Thyroid gland (tissue), 4 donors: Measurements from ENCODE around the gene NR2C2. TPM values are rescaled to one million over a fixed set of nuclear protein-coding genes. Genes with fewer than 3 reads are reported as not detected.

ENCODE experiments used
- DNase-seq, 2 donors: peaks; one replicate each; pipeline ENCODE4 v3.0.0-alpha.2; 2019
- H3K27ac ChIP-seq, 3 donors: fragments of 200-600 bp; sonication (generic); 1 replicate in 2 of 3; 2 replicates in 1 of 3; pipeline ENCODE4 v1.5.1; 2016 to 2019; ENCODE audit warnings: mild to moderate bottlenecking in 1 of 3, moderate library complexity in 1 of 3
- H3K27me3 ChIP-seq: fragments of 200-600 bp; sonication (generic); one replicate; pipeline ENCODE4 v1.5.1; 2019
- H3K36me3 ChIP-seq, 2 donors: fragments of 200-600 bp; sonication (generic); one replicate each; pipeline ENCODE4 v1.5.1; 2016 to 2019
- H3K4me1 ChIP-seq, 2 donors: fragments of 200-600 bp; sonication (generic); one replicate each; pipeline ENCODE4 v1.5.1; 2017 to 2019
- H3K4me3 ChIP-seq, 3 donors: fragments of 200-600 bp; sonication (generic); replicated peaks in 1 of 3; 1 replicate in 2 of 3; 2 replicates in 1 of 3; pipeline ENCODE4 v1.5.1; 2016; ENCODE audit warnings: mild to moderate bottlenecking in 1 of 3
- H3K9me3 ChIP-seq: fragments of 200-600 bp; sonication (generic); one replicate; pipeline ENCODE4 v1.5.1; 2017
- CTCF ChIP-seq, 6 experiments: fragments of 200-600 bp in 3 of 6; fragments of 450-650 bp in 3 of 6; sonication (generic) in 3 of 6; IDR thresholded peaks; one replicate each; pipeline ENCODE4 v1.5.1; 2016 to 2019; ENCODE audit warnings: antibody characterized with exemption in 6 of 6, mild to moderate bottlenecking in 2 of 6, inconsistent platforms in 1 of 6, moderate library complexity in 1 of 6
- POLR2A ChIP-seq, 2 donors: fragments of 450-650 bp; IDR thresholded peaks; one replicate each; pipeline ENCODE4 v1.6.1; 2017; ENCODE audit warnings: antibody characterized with exemption in 2 of 2, mild to moderate bottlenecking in 2 of 2, moderate library complexity in 1 of 2
- WGBS, 2 donors: methylation state at CpG; one replicate each; pipeline ENCODE4 v1.1.5; 2017; 5-methylcytosine and 5-hydroxymethylcytosine counted together
- intact Hi-C: fragments of 100-400 bp; cut with DNase I; formaldehyde crosslinking; loops from one replicate; pipeline ENCODE4 v1.15.1; 2023
- total RNA-seq, 4 donors: library from RNA; depleted of rRNA; stranded (reverse); fragments of >200 nt; gene quantifications; one replicate each; pipeline ENCODE4 v1.2.3, GENCODE V29; 2016

Gene NR2C2
- total RNA-seq, 4 donors from 2014 or later = 55.1 to 97.8 (median 60.0) TPM

- no peak for DNase-seq
- no peaks in the 10 kb centered on the region for H3K27me3 ChIP-seq
- no peak overlapping the region for H3K4me3 ChIP-seq
- TF ChIP-seq CTCF (IDR thresholded peaks at IDR 0.05) (no peak), POLR2A (IDR thresholded peaks at IDR 0.05) (no peak)
- no peaks in the 10 kb centered on the region for H3K9me3 ChIP-seq
- peaks cover 0 to 7% of the 10 kb centered on the region in 2 donors for H3K4me1 ChIP-seq
- WGBS, 2 donors = 90 to 94% methylated on average over 4 of the region's 4 CpGs
- intact Hi-C loops = no loop called here
- no peaks in the 10 kb centered on the region for H3K36me3 ChIP-seq
- no peak overlapping the region for H3K27ac ChIP-seq
Observed at GRCh38 chr3:14980689-14981088, 33.3 kb downstream of the NR2C2 start.

- intact Hi-C loops = no loop called here
- H3K4me3 ChIP-seq = no peak overlapping the region
- H3K9me3 ChIP-seq = no peaks in the 10 kb centered on the region
- H3K4me1 ChIP-seq = peaks cover 0 to 15% of the 10 kb centered on the region in 2 donors
- no peaks in the 10 kb centered on the region for H3K27me3 ChIP-seq
- H3K36me3 ChIP-seq = no peaks in the 10 kb centered on the region
- no peak for DNase-seq
- WGBS, 2 donors = 99% methylated on average over 3 of the region's 3 CpGs
- H3K27ac ChIP-seq = no peak overlapping the region
- no peak for TF ChIP-seq CTCF (IDR thresholded peaks at IDR 0.05)
- TF ChIP-seq POLR2A (IDR thresholded peaks at IDR 0.05) = no peak
Observed at GRCh38 chr3:14984581-14985113, 37.3 kb downstream of the NR2C2 start.

- DNase-seq = no peak
- Histone ChIP-seq H3K4me1 (peaks cover 21 to 49% of the 10 kb centered on the region in 2 donors), H3K36me3 (no peaks in the 10 kb centered on the region), H3K9me3 (no peaks in the 10 kb centered on the region), H3K27me3 (no peaks in the 10 kb centered on the region), H3K4me3 (no peak overlapping the region), H3K27ac (no peak overlapping the region)
- intact Hi-C loops = no loop called here
- TF ChIP-seq POLR2A (IDR thresholded peaks at IDR 0.05) = no peak
- no peak for TF ChIP-seq CTCF (IDR thresholded peaks at IDR 0.05)
- 94 to 100% methylated on average over 3 of the region's 3 CpGs for WGBS, 2 donors
Observed at GRCh38 chr3:14988988-14989394, 41.6 kb downstream of the NR2C2 start.

- Histone ChIP-seq H3K36me3 (no peaks in the 10 kb centered on the region), H3K9me3 (no peaks in the 10 kb centered on the region), H3K27ac (no peak overlapping the region), H3K27me3 (no peaks in the 10 kb centered on the region), H3K4me3 (no peak overlapping the region), H3K4me1 (peaks cover 21 to 49% of the 10 kb centered on the region in 2 donors)
- TF ChIP-seq CTCF (IDR thresholded peaks at IDR 0.05) (no peak), POLR2A (IDR thresholded peaks at IDR 0.05) (no peak)
- DNase-seq = peak; percentile 5 to 21
- intact Hi-C loops = no loop called here
- 41 to 46% methylated on average over 3 of the region's 3 CpGs for WGBS, 2 donors
Observed at GRCh38 chr3:14989943-14990779, 42.8 kb downstream of the NR2C2 start.

- 48 to 50% methylated on average over 2 of the region's 2 CpGs for WGBS, 2 donors
- Histone ChIP-seq H3K27me3 (no peaks in the 10 kb centered on the region), H3K27ac (no peak overlapping the region), H3K36me3 (no peaks in the 10 kb centered on the region), H3K4me1 (peaks cover 21 to 49% of the 10 kb centered on the region in 2 donors), H3K4me3 (no peak overlapping the region), H3K9me3 (no peaks in the 10 kb centered on the region)
- DNase-seq = no peak
- intact Hi-C loops = no loop called here
- no peak for TF ChIP-seq CTCF (IDR thresholded peaks at IDR 0.05)
- TF ChIP-seq POLR2A (IDR thresholded peaks at IDR 0.05) = no peak
Observed at GRCh38 chr3:14990780-14991148, 43.4 kb downstream of the NR2C2 start.
